Endothelial cell (in vitro differentiated cells): ENCODE results near the gene AGPAT3. TPM values are rescaled to one million over a fixed set of nuclear protein-coding genes. Genes with fewer than 3 reads are reported as not detected.

Experiments
- DNase-seq: peaks from one replicate; pipeline ENCODE4 v3.0.0; 2021; ENCODE audit warnings: low spot score
- H3K27ac Mint-ChIP-seq: one replicate; pipeline ENCODE4 v1.8.0; 2021; ENCODE audit warnings: mixed read lengths, inconsistent platforms; ENCODE audit not compliant: unreplicated experiment
- H3K27me3 Mint-ChIP-seq: one replicate; pipeline ENCODE4 v1.8.0; 2021; ENCODE audit warnings: mild to moderate bottlenecking, moderate library complexity, mixed read lengths, inconsistent platforms; ENCODE audit not compliant: unreplicated experiment
- H3K36me3 Mint-ChIP-seq: one replicate; pipeline ENCODE4 v1.8.0; 2021; ENCODE audit warnings: mild to moderate bottlenecking, low read depth, mixed read lengths, inconsistent platforms; ENCODE audit not compliant: unreplicated experiment
- H3K4me1 Mint-ChIP-seq: one replicate; pipeline ENCODE4 v1.8.0; 2021; ENCODE audit warnings: mild to moderate bottlenecking, mixed read lengths, inconsistent platforms; ENCODE audit not compliant: unreplicated experiment
- H3K4me3 Mint-ChIP-seq: one replicate; pipeline ENCODE4 v1.8.0; 2021; ENCODE audit warnings: mild to moderate bottlenecking, mixed read lengths, inconsistent platforms; ENCODE audit not compliant: unreplicated experiment
- H3K9me3 Mint-ChIP-seq: one replicate; pipeline ENCODE4 v1.8.0; 2021; ENCODE audit warnings: mixed read lengths, inconsistent platforms; ENCODE audit not compliant: unreplicated experiment
- CTCF ChIP-seq: fragments of 200-600 bp; sonication (generic); IDR thresholded peaks from one replicate; pipeline ENCODE4 v1.5.0; 2021; ENCODE audit warnings: antibody characterized with exemption; ENCODE audit not compliant: unreplicated experiment
- total RNA-seq: library from RNA; stranded (reverse); fragmentation: NEBNext Ultra II Directional; extraction: Animal tissue kit (Norgen Biotek cat#: 25700); gene quantifications from one replicate; pipeline ENCODE4 v1.2.1, GENCODE V29; 2021; ENCODE audit not compliant: unreplicated experiment

Gene AGPAT3
- total RNA-seq, 1 donor from 2014 or later: 22.6 TPM

GRCh38 chr21:43997766-43998742, 133.0 kb downstream of the AGPAT3 start:
- DNase-seq: no peak
- no peaks in the 10 kb centered on the region for H3K9me3 Mint-ChIP-seq
- no peak for TF ChIP-seq CTCF
- H3K27ac Mint-ChIP-seq: no peak overlapping the region
- peaks cover 2% of the 10 kb centered on the region for H3K27me3 Mint-ChIP-seq
- H3K4me1 Mint-ChIP-seq: no peaks in the 10 kb centered on the region
- no peak overlapping the region for H3K4me3 Mint-ChIP-seq
- no peaks in the 10 kb centered on the region for H3K36me3 Mint-ChIP-seq

GRCh38 chr21:44000360-44000759, 135.3 kb downstream of the AGPAT3 start:
- Mint-ChIP-seq H3K36me3 (no peaks in the 10 kb centered on the region), H3K9me3 (no peaks in the 10 kb centered on the region), H3K4me1 (no peaks in the 10 kb centered on the region), H3K4me3 (no peak overlapping the region), H3K27ac (no peak overlapping the region), H3K27me3 (peaks cover 2% of the 10 kb centered on the region)
- DNase-seq: no peak
- TF ChIP-seq CTCF: no peak

- Mint-ChIP-seq H3K4me3 (no peak overlapping the region), H3K36me3 (no peaks in the 10 kb centered on the region), H3K4me1 (no peaks in the 10 kb centered on the region), H3K27ac (no peak overlapping the region), H3K9me3 (no peaks in the 10 kb centered on the region), H3K27me3 (peaks cover 2% of the 10 kb centered on the region)
- no peak for DNase-seq
- no peak for TF ChIP-seq CTCF
Observed at GRCh38 chr21:44002511-44002910, 137.5 kb downstream of the AGPAT3 start.

- Mint-ChIP-seq H3K9me3 (no peaks in the 10 kb centered on the region), H3K4me1 (no peaks in the 10 kb centered on the region), H3K4me3 (no peak overlapping the region), H3K36me3 (no peaks in the 10 kb centered on the region), H3K27ac (no peak overlapping the region), H3K27me3 (peaks cover 2% of the 10 kb centered on the region)
- TF ChIP-seq CTCF: no peak
- DNase-seq: no peak
Observed at GRCh38 chr21:44003307-44003966, 138.4 kb downstream of the AGPAT3 start.

- Mint-ChIP-seq H3K36me3 (no peaks in the 10 kb centered on the region), H3K27ac (no peak overlapping the region), H3K4me1 (no peaks in the 10 kb centered on the region), H3K9me3 (no peaks in the 10 kb centered on the region), H3K27me3 (peaks cover 2% of the 10 kb centered on the region), H3K4me3 (no peak overlapping the region)
- DNase-seq: no peak
- TF ChIP-seq CTCF: no peak
Observed at GRCh38 chr21:44005071-44005470, 140.0 kb downstream of the AGPAT3 start.
